ENCODE results near the gene ACTR6.
A peak's percentile ranks its signal among the peaks of the same experiment; 100 is the strongest.
"Not testable (repeated sequence)": the region's sequence is repeated elsewhere in the genome, so short reads cannot be mapped to it uniquely, and the experiment has no call there.

Gene ACTR6

DNA sequence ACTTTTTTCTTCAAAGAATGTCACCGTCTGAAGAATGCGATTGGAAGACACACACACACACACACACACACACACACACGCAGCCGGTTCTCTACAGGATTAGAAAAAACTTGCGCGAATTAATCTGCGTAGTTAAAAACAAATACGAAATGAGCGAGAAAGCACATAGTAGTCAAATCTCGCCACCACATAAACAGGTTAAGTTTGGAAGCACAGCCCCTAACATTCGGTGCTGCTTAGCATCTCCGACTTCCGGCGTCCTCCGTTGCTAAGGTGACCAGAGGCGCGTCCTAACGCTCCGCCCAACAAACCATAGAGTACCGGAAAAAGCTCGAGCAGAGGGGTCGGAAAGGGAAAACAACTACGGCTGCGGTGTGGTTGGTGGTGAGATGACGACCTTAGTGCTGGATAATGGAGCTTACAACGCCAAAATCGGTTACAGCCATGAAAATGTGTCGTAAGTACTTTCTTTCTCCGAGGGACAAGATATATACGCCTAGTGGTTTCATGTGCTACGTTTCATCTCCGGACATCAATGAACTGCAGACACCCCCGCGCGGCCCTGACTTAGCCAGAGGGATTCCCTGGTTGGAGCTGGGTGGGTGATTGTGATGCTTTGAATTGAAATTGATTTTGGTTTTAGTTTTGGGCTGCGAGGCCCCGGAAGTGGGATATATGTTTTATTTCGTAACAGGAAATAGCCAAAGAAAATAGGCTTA, at the start of gene ACTR6:
Gene ACTR6, plus strand, starts transcription at position 353 of the 719 bp plus-strand sequence. Its CDS starts 37 bp downstream, at position 390.
- peak; percentile 97 for DNase-seq

DNA sequence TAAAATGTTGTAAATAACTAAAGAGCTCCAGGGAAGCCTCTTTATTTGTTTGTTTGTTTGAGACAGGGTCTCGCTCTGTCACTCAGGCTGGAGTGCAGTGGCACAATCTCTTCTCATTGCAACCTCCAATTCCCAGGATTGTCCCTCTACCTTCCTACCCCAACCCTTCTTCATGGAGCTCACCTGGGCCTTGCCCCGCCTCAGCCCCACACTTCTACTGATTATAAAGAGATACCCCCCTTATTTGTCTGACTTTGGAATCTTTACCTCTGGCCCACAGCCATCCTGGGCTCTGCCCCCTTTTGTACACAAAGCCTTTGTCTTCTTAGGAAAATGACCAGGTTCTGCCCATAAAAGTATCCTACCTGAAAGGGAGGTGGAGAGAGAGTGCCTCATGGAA, 48.8 kb upstream of the ACTR6 start:
- DNase-seq = no peak

DNA sequence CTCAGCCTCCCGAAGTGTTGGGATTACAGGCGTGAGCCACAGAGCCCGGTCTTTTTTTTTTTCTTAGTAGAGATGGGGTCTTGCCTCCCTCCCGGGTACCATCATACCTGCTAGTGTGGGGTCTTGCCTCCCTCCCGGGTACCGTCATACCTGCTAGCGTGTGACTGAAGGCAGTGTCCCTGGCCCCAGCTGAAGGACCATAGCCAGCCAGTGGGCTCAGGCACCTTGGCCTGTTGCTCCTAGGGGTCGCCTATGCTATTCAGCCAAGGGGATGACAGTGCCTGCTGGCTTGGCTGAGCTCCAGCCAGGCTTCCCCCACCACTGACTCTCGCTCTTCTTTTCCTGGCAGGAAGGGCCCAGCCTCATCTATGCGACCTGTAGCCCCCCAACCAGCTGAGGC, 47.5 kb upstream of the ACTR6 start:
- DNase-seq = no peak

DNA sequence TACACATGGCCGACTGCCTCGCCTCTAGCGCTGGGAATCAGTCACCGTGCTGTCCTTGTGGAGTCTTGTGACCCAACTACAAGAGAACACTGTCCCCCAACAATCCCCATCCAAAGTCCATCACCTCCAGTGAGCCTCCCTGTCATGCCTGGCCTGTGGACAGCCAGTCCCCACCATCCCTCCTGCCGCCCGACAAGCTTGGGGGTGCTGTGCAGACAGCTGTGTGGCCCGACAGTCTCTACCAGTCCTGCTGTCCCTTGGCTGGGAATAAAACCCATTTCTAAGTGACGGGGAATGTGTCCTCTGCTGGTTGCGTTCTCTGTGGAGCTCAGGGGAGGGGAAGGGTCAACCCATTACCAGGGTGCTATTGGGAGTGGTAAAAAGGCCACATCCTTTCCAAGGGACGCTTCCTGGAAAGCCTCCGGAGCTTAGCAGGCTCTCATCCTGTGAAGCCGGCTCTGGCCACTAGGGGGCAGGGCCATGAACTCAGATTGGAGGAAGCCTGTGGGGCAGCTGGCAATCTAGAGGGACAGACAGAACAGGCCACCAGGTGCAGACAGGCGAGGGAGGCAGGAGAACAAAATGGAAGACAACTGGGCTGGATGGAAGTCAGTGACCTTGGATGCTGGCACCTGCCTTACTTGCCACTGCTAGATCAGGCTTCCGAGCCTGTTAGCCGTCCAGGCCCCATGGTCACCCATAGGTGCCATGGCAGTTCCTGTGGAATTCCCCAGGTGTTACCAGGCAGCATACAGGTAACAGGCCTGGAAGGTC, 46.0 kb upstream of the ACTR6 start:
- DNase-seq = peak; percentile 57

DNA sequence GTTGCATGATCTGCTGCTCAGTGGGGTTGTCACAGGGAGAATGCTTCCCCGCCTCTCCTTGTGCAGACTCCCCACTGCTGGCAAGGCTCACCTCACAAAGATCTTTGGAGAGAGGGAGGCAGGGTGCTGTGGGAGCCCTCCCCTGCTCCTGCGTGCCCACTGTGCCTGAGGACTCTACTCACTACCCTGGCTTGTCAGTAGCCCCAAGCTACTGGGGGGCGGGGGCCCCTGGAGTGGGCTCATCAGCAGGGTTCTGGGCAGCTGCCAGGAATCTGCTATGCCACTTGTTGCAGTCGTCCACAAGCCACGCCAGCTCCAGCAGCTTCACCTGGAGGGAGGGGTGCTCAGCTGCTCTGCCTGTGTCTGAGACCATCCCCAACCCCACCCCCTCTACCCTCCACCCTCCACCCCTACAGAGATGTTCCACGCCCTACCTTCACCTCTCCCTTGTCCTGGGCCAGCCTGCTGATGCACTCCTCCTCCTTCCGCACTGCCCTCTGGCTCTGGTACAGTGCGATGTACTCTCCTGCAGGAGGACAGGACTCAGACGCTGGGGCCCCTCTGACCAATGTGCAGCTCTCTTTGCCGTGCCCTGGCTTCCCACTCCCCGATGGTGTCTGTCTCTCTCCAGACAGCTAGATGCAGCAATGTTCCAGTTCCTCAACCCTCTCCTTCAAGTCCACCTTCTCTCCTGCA, 43.7 kb upstream of the ACTR6 start:
- no peak for DNase-seq

DNA sequence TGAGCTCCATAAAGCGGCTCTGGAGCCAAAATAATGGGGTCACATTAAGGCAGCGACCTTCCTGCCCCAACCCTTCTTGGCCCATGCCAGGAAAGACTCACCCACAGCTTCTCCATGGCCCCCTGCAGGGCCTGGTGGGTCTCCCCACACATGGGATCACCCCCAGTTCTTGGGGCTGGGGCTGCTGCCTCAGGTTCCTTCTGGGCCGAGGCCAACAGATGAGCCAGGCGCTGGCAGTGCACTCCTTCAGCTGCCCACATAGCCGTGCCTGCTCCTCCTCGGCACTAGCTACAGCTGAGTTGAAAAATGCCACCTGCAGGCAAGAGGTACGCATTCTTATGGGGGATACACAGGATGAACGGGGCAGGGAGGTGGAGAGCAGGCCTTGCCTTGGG, 43.2 kb upstream of the ACTR6 start:
- DNase-seq = no peak

DNA sequence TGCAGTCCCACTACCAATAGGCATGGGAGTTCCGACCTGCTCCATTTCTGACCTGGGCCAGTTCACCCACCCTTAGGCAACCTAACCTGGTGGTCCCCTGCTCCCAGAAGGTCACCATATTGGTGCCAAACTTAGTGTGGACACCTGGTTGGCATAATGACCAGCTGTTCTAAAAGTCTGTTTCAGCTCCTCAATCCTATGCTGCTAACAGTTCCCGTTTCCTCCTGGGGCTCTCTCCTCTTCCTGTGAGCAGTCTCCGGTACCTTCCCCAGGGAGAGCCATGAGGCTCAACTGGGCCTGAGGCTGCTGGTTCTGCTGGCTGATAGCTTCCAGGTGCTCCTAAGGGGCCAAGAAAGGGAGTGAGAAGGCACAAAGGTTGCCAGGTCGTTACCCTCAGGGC, 42.1 kb upstream of the ACTR6 start:
- DNase-seq = no peak

DNA sequence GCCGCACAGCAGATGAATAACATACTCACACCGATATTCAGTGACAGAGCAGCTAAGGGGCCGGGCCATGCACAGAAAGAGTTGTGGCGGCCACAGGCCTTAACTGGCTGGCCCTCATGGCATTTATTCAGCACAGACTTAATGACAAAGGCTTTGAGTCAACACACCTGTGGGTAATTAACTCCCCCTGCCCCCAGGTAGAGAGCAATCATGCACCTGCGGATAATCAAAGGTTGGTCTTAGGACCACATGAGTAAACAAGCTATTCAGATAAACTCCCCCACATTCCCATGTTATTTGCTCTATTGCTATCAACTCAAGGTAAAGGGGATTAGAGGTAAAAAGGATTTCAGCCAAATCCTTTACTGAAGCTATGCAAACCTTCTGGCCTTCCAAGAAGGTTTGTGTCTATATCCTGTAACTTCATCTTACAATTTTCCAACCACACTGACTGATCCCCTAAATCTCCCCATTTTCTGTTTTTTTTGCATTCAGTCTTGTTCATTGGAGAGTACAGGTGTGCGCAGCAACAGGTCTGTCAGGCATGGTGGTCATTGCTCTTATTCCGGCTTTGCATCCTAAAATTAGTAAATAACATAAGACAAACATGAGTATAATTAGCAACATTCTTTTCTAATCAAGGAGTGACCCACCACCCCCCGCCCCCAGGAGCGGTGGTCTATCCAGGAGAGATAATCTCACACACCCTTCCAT, 41.1 kb upstream of the ACTR6 start:
- DNase-seq = no peak

DNA sequence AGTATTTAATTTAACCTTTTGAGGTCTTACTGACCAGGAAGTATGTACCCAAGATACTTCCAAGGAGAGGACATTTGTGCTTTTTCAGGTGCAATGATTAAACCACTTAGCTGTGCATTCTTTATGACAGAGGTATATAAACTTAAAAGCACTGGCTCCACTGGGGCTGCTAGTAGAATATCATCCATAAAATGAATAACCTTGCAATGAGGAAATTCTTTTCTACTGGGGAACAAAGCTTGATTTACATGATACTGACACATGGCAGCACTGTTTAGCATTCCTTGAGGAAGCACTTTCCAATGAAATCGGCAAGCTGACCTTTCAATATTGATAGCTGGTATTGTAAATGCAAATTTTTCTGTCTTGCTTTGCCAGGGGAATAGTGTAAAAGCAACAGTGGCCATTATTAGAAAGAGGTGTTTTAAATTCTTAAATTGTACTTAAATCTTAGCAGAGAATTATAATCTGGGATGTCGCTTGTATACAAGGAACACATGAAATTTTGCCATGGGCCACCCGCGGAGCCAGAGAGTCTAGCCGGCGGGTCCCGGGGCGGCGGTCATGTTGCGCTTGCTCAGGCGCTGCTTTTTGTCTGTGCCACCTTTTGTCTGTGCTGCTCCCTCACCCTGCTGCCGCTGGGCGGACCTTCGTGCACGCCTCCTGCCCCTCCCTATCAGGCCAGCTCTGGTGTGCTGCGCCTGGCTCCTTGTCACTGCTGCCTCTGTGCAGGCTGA, 37.0 kb upstream of the ACTR6 start:
- DNase-seq = peak; percentile 71

DNA sequence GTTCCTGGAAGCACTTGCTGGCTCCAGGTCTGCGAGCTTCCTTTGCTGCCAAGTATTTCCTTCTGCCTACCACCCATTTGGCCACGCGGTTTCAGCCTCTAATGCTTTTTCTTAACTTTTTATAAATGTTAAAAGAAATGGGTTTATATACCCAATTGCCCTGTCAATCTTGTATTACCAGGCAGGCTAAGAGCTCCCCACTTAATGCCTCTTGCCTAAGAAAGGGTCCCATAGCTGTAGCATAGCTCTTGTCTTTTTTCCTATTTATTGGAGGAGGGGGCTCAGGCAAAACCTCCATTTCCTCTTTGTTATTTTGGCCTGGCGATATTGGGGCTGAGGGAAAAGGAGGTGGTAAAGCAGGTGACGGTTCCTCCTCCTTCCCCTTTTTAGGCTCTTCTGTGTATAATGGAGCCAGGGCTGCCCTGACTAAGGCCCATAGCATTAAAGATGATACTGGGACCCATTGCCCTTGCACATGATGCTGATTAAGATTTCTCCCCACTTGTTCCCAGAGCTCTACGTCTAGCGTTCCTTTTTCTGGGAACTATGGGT, 36.4 kb upstream of the ACTR6 start:
- no peak for DNase-seq

DNA sequence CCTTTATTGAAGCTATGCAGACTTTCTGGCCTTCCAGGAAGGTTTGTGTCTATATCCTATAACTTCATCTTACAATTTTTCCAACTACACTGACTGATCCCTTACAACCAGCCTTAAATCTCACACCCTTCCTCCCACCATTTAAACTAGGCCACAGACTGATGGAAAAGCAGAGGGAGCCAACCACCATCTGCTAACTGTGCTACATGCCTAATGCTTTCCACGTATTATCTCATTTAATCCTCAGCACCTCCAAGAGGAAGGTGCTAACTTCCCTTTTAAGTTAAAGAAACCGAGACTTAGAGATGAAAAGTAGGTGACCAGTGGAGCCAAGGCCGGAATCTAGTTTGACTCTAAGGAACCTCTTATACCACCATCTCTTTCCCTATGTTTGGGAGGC, 35.3 kb upstream of the ACTR6 start:
- no peak for DNase-seq

DNA sequence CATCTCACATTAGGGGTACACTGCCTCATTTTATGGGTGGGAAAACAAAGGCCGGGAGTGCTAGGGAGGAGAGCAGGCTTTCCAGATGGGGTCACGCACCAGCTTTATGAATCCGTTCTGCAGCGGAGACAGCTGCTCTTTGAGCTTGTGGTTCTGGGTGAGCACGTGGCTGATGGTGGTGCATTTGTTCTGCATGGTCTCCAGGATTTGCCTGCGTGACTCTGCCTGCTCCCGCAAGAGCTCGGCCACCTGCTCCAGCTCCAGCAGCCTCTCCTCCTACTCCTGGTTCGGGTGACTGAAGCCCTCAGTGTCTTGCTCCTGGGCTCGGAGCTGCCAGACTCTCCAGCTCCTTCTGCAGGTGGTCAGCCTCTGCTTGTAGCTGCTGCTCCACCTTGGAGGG, 34.4 kb upstream of the ACTR6 start:
- no peak for DNase-seq

DNA sequence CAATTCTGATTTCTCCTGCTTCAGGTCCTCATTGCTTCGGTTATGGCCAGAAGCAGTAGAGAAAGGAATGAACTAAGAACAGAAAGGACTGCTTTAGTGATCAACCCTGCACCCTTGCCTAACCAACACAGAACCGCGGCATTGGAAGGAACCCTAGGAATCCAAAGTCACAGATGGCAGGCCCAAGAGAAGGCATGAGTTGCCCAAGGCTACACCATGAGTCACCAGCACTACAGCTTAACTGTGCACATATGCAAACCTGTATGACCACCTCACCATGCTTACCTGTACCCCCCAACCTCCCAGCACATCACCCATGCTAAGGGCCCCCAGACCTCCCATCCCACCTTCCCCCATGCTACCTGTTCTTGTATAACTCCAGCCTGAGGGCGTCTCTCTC, 32.1 kb upstream of the ACTR6 start:
- DNase-seq = no peak

DNA sequence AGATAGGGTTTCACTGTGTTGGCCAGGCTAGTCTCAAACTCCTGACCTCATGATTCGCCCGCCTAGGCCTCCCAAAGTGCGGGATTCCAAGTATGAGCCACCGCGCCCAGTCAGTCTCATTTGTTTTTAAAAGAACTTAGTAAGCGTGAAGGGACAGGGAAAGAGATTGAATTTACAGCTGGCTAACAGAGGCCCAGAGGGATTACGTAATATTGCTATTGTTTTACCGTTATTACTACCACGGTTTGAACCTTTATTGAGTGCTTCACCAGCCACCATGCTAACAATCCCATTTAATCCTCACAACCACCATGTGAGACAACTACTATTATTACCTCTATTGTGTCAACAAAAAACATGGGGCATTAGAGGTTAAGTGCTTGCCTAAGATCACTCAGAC, 31.3 kb upstream of the ACTR6 start:
- DNase-seq = no peak

DNA sequence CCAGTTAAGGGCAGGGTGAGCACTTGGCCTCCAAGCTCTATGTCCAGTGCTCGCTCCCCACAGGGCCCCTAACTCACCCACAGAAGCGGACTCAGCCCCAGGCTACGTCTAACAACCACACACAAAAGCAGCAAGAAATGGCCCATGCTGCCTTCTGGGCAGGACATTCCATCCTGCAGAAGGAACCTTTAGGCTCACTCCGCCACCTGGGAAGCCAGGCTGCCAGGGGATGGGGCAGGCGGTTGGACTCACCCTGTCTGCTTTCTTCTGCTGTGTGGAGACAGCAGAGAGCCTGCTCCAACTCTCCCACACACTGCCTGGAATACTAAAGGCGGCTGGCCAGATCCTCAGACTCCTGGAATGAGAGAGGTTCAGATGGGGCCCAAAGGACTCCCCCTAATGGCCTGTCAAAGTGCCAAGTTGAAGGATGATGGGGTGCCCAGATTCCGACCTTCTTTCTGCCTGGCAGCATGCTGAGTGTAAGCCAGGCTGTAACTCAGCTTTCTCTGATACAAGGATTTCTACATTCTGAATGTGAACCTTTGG, 30.2 kb upstream of the ACTR6 start:
- no peak for DNase-seq

DNA sequence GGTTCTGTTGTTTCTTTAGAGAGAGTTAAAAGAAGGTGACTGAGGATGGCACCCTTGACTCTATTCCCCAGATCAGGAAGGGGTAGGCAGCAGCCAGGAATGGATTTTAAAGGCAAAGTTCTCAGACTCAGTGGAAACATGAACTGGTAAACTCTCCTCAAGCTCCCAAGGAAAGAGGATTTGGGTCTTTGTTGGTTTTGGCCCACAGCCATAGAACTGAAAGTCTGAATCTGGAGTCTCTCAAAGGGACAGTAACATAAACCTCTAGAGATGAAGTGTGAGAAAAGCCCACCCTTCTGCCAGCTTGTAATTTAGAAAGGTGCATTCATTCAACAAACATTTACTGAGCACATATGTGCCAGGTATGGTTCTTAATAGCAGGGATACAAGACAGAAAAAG, 29.4 kb upstream of the ACTR6 start:
- DNase-seq = no peak

DNA sequence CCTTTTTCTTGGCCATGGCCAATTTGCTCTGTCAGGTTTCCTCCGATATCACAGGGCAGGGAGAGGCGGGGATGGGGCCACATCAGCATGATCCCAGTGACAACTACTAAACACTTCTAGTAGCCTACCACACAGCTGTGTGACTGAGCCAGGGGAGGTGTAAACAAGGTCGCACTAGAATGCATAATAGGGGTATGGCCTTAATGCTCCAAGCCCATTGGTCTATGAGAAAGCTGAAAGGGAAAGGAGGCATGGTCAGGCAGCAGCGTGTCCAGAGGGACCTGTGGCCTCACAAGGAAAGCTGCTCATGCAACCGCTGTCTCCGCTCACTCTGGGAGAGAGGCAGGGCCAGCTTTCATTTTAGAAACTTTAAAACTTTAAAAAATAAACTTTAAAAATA, 27.5 kb upstream of the ACTR6 start:
- no peak for DNase-seq

DNA sequence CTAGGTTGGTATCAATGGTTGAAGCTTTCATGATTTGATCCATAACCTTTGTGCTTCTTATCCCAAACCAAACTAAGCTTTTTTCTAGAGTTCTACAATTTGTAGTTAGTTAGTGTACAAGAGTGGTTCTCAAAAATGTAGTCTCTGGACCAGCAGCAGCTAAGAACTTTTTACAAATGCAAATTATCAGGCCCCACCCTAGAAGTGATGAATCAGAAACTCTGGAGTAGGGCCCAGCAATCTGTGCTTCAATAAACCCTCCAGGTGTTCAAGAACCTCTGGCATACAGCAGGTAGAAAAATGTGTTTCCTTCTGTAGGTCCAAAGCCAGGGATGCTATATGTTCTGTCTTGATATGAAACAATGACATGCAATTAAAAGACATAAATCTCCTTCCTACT, 26.1 kb upstream of the ACTR6 start:
- no peak for DNase-seq

DNA sequence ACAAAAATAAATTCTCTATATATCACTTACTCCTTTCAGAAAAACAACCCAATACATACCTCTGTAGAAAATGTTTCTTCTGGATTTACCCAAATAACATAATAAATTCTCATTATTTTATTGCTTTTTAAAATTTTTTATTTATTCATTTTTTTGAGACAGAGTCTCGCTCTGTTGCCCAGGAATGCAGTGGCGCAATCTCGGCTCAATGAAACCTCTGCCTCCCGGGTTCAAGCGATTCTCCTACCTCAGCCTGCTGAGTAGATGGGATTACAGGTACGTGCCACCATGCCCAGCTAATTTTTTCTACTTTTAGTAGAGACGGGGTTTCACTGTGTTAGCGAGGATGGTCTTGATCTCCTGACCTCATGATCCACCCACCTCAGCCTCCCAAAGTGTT, 24.1 kb upstream of the ACTR6 start:
- DNase-seq = not testable (repeated sequence)

DNA sequence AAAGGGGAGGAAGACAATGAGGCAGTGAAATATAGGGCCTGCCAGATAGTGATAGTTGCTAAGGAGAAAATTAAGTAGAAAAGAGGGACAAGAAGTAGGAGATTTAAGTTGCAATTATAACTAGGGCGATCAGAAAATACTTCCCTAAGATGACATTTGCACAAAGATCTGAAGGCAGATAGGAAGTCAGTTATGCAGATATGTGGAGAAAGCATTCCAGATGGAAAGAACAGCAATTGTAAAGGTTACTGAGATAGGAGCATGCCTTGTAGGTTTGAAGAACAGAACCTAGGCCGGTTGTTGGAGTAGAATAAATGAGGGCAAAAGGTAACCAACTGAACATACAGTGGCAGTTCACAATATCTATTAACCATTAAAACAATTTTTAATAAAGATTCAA, 21.4 kb upstream of the ACTR6 start:
- DNase-seq = no peak

DNA sequence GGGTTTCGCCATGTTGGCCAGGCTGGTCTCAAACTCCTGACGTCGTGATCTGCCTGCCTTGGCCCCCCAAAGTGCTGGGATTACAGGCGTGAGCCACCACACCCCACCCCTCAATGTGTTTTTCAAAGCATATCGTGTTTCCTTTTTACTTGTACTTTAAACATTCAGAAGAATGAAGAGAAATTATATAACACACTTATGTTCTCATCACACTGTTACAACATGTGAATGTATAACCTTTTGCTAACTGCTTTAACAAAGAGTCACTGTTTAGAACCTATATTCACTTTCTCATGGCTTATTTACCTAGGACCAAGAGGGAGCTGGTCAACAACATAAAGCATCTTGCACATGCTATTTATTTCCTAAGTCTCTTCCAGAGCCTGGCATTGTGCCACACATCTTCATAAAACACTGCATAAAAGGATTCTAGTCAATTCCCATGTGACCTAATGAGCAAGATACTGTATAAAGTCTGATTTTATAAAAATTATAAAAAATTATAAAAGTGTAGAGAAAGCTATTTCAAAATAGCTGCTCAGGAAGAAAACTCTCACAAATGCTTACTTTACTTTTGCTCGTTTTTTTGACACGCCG, 16.0 kb upstream of the ACTR6 start:
- no peak for DNase-seq

Measured in right forelimb (tissue), 1 donor.